Transverse colon (tissue), 4 donors: ENCODE results near the gene CNOT11. TPM values are rescaled to one million over a fixed set of nuclear protein-coding genes. Genes with fewer than 3 reads are reported as not detected.

ENCODE experiments used
- DNase-seq: peaks from one replicate; pipeline ENCODE4 v3.0.0-alpha.2; 2019
- H3K27ac ChIP-seq, 4 donors: fragments of 200-600 bp; sonication (generic); 2 replicates each; pipeline ENCODE4 v1.5.1; 2016 to 2018; ENCODE audit warnings: inconsistent platforms in 4 of 4
- H3K27me3 ChIP-seq: fragments of 200-600 bp; sonication (generic); 2 replicates; pipeline ENCODE4 v1.5.1; 2017; ENCODE audit warnings: inconsistent platforms
- H3K36me3 ChIP-seq, 4 donors: fragments of 200-600 bp; sonication (generic); 2 replicates each; pipeline ENCODE4 v1.5.1; 2017 to 2019; ENCODE audit warnings: inconsistent platforms in 4 of 4
- H3K4me1 ChIP-seq, 4 donors: fragments of 200-600 bp; sonication (generic); 2 replicates each; pipeline ENCODE4 v1.5.1; 2017 to 2020; ENCODE audit warnings: inconsistent platforms in 4 of 4
- H3K4me3 ChIP-seq, 4 donors: fragments of 200-600 bp; sonication (generic); 1 replicate in 1 of 4; 2 replicates in 3 of 4; pipeline versions ENCODE4 v1.5.1 to v1.6.1; 2017 to 2019; ENCODE audit warnings: inconsistent platforms in 4 of 4
- H3K9me3 ChIP-seq, 2 donors: fragments of 200-600 bp; sonication (generic); 2 replicates each; pipeline ENCODE4 v1.5.1; 2017 to 2019; ENCODE audit warnings: inconsistent platforms in 2 of 2
- EP300 ChIP-seq: sonication (generic); formaldehyde crosslinking; IDR thresholded peaks from one replicate; pipeline ENCODE4 v1.6.1; 2017; ENCODE audit warnings: antibody characterized with exemption, low read depth
- POLR2A ChIP-seq: fragments of 450-650 bp; IDR thresholded peaks from one replicate; pipeline ENCODE4 v1.6.1; 2016; ENCODE audit warnings: antibody characterized with exemption, mild to moderate bottlenecking, moderate library complexity
- POLR2AphosphoS5 ChIP-seq, 3 donors: sonication (generic); formaldehyde crosslinking; IDR thresholded peaks; one replicate each; pipeline ENCODE4 v1.6.1; 2016; ENCODE audit warnings: antibody characterized with exemption in 3 of 3
- WGBS, 2 donors: methylation state at CpG; one replicate each; pipeline ENCODE4 v1.1.5; 2018; ENCODE audit warnings: low coverage in 1 of 2; 5-methylcytosine and 5-hydroxymethylcytosine counted together
- in situ Hi-C, 4 donors: fragments of 200-750 bp; cut with MboI; loops; one replicate each; pipeline versions ENCODE4 v1.15.0 to v1.15.1; 2017; ENCODE audit warnings: low sequenced_read_pairs in 3 of 4, low pct_ligation_motif_present in 1 of 4, low pct_unique_long_range_greater_than_20kb in 1 of 4
- intact Hi-C: fragments of 100-400 bp; cut with DNase I; formaldehyde crosslinking; loops from one replicate; pipeline ENCODE4 v1.15.1; 2023; ENCODE audit warnings: low total_unique reads
- total RNA-seq, 4 donors: library from RNA; depleted of rRNA; stranded (reverse); fragments of >200 nt; gene quantifications; one replicate each; pipeline ENCODE4 v1.1.0, GENCODE V29; 2016
- TF ChIP-seq, protein P1 (sequence below), 5 experiments: fragments of 200-600 bp in 3 of 5; fragments of 450-650 bp in 2 of 5; sonication (generic) in 3 of 5; IDR thresholded peaks; 1 replicate in 2 of 5; 2 replicates in 3 of 5; pipeline ENCODE4 v1.5.1; 2016 to 2017; ENCODE audit warnings: antibody characterized with exemption in 5 of 5, inconsistent platforms in 3 of 5, mild to moderate bottlenecking in 2 of 5, moderate library complexity in 1 of 5

The CNOT11 gene
- total RNA-seq, 4 donors from 2014 or later: 36.8 to 48.4 (median 37.6) TPM

DNA sequence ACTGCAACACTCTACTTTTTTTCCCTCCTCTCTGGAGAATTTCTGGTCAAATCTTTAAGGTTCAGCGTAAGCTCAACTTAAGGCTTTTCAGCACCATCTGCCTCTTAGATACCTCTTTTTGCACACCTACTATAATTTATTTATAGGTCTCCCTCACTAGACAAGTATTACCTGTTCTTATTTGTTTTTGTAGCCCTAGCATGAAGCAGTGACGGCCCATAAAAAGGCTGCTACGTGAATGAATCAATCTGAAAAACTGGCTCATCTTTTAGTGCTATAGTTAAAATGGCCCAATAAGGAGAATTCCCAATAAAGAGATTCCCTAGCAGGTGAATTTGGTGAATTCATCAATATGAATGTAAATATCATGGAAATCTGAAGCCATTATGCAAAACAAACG is 49.3 kb downstream of the CNOT11 start:
- in situ Hi-C loops: no loop called here
- TF ChIP-seq POLR2AphosphoS5 (IDR thresholded peaks at IDR 0.05): no peak
- TF ChIP-seq POLR2A: no peak
- no peak for TF ChIP-seq EP300
- TF ChIP-seq, protein P1, sequence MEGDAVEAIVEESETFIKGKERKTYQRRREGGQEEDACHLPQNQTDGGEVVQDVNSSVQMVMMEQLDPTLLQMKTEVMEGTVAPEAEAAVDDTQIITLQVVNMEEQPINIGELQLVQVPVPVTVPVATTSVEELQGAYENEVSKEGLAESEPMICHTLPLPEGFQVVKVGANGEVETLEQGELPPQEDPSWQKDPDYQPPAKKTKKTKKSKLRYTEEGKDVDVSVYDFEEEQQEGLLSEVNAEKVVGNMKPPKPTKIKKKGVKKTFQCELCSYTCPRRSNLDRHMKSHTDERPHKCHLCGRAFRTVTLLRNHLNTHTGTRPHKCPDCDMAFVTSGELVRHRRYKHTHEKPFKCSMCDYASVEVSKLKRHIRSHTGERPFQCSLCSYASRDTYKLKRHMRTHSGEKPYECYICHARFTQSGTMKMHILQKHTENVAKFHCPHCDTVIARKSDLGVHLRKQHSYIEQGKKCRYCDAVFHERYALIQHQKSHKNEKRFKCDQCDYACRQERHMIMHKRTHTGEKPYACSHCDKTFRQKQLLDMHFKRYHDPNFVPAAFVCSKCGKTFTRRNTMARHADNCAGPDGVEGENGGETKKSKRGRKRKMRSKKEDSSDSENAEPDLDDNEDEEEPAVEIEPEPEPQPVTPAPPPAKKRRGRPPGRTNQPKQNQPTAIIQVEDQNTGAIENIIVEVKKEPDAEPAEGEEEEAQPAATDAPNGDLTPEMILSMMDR (IDR thresholded peaks at IDR 0.05): no peak
- Histone ChIP-seq H3K27me3 (no peaks in the 10 kb centered on the region), H3K27ac (no peak overlapping the region), H3K4me1 (peaks cover 11 to 74% (median 27%) of the 10 kb centered on the region in 4 donors), H3K4me3 (no peak overlapping the region), H3K36me3 (no peaks in the 10 kb centered on the region), H3K9me3 (no peaks in the 10 kb centered on the region)
- DNase-seq: no peak
- WGBS, 2 donors: 58 to 64% methylated on average over 4 of the region's 4 CpGs
- intact Hi-C loops: no loop called here

DNA sequence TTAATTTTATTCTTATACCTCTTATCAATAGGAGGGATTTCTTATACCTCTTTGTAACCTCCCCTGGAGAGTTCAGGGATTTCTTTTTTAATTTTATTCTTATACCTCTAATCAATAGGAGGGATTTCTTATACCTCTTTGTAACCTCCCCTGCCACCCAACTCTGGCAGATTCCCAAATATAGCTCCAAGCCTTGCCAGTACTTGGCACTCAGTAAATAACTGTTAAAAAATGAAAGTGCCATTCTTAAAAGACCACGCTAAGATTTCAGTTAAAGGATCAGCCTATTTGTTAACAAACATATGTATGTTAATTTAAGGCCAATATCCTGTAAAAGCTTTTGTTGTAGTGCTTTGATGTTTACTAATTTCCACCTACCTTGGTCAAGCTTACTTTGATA is 51.0 kb downstream of the CNOT11 start:
- TF ChIP-seq EP300 (no peak), POLR2AphosphoS5 (IDR thresholded peaks at IDR 0.05) (no peak), POLR2A (no peak)
- TF ChIP-seq, protein P1 (IDR thresholded peaks at IDR 0.05): no peak
- intact Hi-C loops: no loop called here
- 65% methylated on average over 1 of the region's 1 CpG; no CpG with 5 or more reads in 1 of the 2 donors for WGBS, 2 donors

DNA sequence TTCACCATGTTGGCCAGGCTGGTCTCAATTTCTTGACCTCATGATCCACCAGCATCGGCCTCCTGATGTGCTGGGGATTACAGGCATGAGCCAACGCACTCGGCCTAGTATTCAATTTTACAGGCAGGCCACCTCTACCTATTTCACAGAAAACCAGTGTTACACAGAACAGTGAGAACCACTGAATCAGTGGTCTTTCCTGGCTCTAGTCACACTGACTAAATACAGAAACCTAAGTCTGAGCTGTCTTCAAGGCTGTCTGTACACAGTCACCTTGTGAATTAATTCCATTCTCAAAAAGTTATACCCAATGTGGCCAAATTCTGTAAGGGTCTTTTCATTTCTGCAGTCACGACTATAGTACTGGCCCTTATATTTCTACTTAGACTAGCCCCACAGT is 52.3 kb downstream of the CNOT11 start:
- no peaks in the 10 kb centered on the region for H3K9me3 ChIP-seq
- 75 to 90% methylated on average over 2 to 4 of the region's 4 CpGs for WGBS, 2 donors
- peak overlapping the region in 1 of 4 donors; percentile 78 for H3K4me3 ChIP-seq
- in situ Hi-C loops: no loop called here
- TF ChIP-seq POLR2A (no peak), EP300 (no peak)
- TF ChIP-seq, protein P1 (IDR thresholded peaks at IDR 0.05): no peak
- no peak for DNase-seq
- peaks cover 11 to 64% (median 32%) of the 10 kb centered on the region in 4 donors for H3K4me1 ChIP-seq
- H3K27me3 ChIP-seq: no peaks in the 10 kb centered on the region
- peak overlapping the region in 1 of 4 donors; percentile 93 for H3K27ac ChIP-seq
- H3K36me3 ChIP-seq: no peaks in the 10 kb centered on the region
- intact Hi-C loops: no loop called here

More for the DNA sequence above, 51.0 kb downstream of the CNOT11 start:
- Histone ChIP-seq H3K27ac (no peak overlapping the region), H3K4me3 (no peak overlapping the region), H3K27me3 (no peaks in the 10 kb centered on the region), H3K4me1 (peaks cover 11 to 68% (median 28%) of the 10 kb centered on the region in 4 donors), H3K9me3 (no peaks in the 10 kb centered on the region), H3K36me3 (no peaks in the 10 kb centered on the region)
- DNase-seq: no peak
- in situ Hi-C loops: no loop called here

DNA sequence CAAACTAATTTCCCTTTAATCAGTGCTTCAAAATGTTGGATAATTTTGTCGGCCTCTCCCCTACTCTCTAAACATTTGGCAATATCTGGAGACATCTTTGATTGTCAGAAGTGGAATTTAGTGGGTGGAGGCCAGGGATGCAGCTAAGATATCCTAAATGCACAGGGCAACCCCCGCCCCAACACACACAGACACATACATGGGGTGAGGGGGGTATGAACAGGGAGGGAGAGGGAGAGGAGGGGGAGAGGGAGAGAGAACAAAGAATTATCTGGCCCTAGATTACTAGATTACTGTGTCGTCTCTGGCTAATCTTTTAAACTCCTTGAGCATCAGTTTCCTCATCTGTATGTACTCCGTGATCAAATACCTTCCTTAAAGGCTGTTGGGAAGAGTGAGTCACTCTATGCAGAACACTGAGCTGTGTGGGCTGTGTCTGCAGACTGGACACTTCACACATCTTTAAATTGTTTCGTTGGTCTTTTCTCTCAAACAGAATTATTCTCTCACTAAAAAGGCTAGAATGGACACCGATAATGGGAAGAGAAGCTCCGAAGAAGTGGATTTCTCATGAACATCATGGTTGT is 52.9 kb downstream of the CNOT11 start:
- no peak for DNase-seq
- in situ Hi-C loops: no loop called here
- intact Hi-C loops: no loop called here
- no peak for TF ChIP-seq POLR2A
- TF ChIP-seq EP300: no peak
- TF ChIP-seq, protein P1 (IDR thresholded peaks at IDR 0.05): no peak
- no peak for TF ChIP-seq POLR2AphosphoS5 (IDR thresholded peaks at IDR 0.05)
- Histone ChIP-seq H3K27me3 (no peaks in the 10 kb centered on the region), H3K9me3 (no peaks in the 10 kb centered on the region), H3K4me3 (peak overlapping the region in 2 of 4 donors; percentile 78 to 92), H3K4me1 (peaks cover 11 to 63% (median 34%) of the 10 kb centered on the region in 4 donors), H3K27ac (peak overlapping the region; percentile 92 to 95 (median 94)), H3K36me3 (no peaks in the 10 kb centered on the region)
- 68 to 80% methylated on average over 7 of the region's 7 CpGs for WGBS, 2 donors
